ENCODE measurements around the gene NAA38. TPM values are rescaled to one million over a fixed set of nuclear protein-coding genes. Genes with fewer than 3 reads are reported as not detected.
A peak's percentile ranks its signal among the peaks of the same experiment; 100 is the strongest.

Gene NAA38
- 64.7 TPM for total RNA-seq

- DNase-seq, result peak; percentile 100
These were observed at the start of gene NAA38 for GRCh38 chr17:7856811-7857712. Gene NAA38 (minus strand): TSS chr17:7857559. CDS start chr17:7857463, 96 bp downstream.

- DNase-seq, result peak; percentile 43
These were observed 46.1 kb upstream of the NAA38 start for GRCh38 chr17:7903154-7904103.

- peak; percentile 66 for DNase-seq
These were observed 40.4 kb upstream of the NAA38 start for GRCh38 chr17:7897773-7898172.

GRCh38 chr17:7897090-7897489 is 39.7 kb upstream of the NAA38 start:
- DNase-seq, result no peak

- no peak for DNase-seq
These were observed 37.5 kb upstream of the NAA38 start for GRCh38 chr17:7894866-7895265.

GRCh38 chr17:7894226-7894625 is 36.9 kb upstream of the NAA38 start:
- no peak for DNase-seq

- DNase-seq, result peak; percentile 89
These were observed 36.0 kb upstream of the NAA38 start for GRCh38 chr17:7893187-7893880.

- peak; percentile 99 for DNase-seq
These were observed 32.0 kb upstream of the NAA38 start for GRCh38 chr17:7889166-7889955.

- peak; percentile 77 for DNase-seq
These were observed 31.0 kb upstream of the NAA38 start, which contains the start of gene CHD3 for GRCh38 chr17:7888184-7888920. Gene CHD3 (plus strand): TSS chr17:7888789. CDS start chr17:7889001, 212 bp downstream.

GRCh38 chr17:7887482-7888183 is 30.3 kb upstream of the NAA38 start:
- DNase-seq, result peak; percentile 99

- no peak for DNase-seq
These were observed 29.7 kb upstream of the NAA38 start for GRCh38 chr17:7887038-7887481.

- DNase-seq, result peak; percentile 61
These were observed 29.1 kb upstream of the NAA38 start for GRCh38 chr17:7886227-7887037.

GRCh38 chr17:7885367-7886226 is 28.2 kb upstream of the NAA38 start:
- DNase-seq, result peak; percentile 72

- DNase-seq, result no peak
These were observed 27.4 kb upstream of the NAA38 start for GRCh38 chr17:7884581-7885366.

GRCh38 chr17:7883781-7884386 is 26.5 kb upstream of the NAA38 start:
- DNase-seq, result peak; percentile 65

- DNase-seq, result no peak
These were observed 25.3 kb upstream of the NAA38 start for GRCh38 chr17:7882629-7883028.

GRCh38 chr17:7882068-7882467 is 24.7 kb upstream of the NAA38 start:
- no peak for DNase-seq

All from tongue (tissue), 2 donors.